ENCODE measurements around the gene RXRG.

The RXRG gene

DNA sequence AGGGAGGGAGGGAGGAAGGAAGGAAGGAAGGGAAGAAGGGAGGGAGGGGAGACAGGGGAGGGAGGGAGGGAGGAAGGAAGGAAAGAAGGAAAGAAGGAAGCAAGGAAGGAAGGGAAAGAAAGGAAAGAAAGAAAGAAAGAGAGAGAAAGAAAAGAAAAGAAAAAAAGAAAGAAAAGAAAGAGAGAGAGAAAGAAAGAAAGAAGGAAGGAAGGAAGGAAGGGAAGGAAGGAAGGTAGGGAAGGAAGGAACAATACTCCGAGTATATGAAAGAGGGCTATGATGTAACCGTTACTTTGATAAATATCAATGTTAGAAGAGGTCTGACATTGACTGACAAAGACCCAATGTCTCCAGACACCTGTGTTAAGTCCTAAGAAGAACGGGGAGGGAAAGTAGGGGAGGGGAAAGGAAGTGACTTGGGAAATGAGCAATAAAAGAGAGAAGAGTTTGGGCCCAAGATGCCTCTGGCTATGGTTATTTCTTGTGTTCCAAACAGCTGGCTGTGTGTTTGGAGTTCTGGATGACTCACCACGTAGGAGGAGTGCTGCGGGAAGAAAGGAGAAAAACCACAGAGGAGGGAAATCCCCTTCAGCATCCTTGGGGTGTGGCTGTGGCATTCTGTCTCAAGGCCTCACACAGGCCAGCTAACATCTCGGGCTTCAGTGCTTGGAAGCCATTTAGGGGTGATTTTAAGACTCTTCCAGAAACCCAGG is 37.0 kb upstream of the RXRG start:
- H2AK5ac ChIP-seq (ENCODE audit: low read depth, low read length), result no peak overlapping the region
- H4K91ac ChIP-seq (ENCODE audit: low read depth, low read length, poor library complexity), result no peak overlapping the region
- DNase-seq (ENCODE audit: low spot score), result peak; percentile 11
- H3K27ac ChIP-seq (replicated peaks; ENCODE audit: low read length), result no peak overlapping the region
- no peak overlapping the region for H3K4me3 ChIP-seq (ENCODE audit: low read length in 2 of 2)
- H4K8ac ChIP-seq (ENCODE audit: low read depth, low read length), result no peak overlapping the region
- H2BK12ac ChIP-seq (ENCODE audit: low read length), result no peak overlapping the region
- H3K36me3 ChIP-seq (replicated peaks in 1 of 2; ENCODE audit: control insufficient read depth in 2 of 2, insufficient read depth in 2 of 2, low read length in 2 of 2), result no peaks in the 10 kb centered on the region
- no peak overlapping the region for H3K18ac ChIP-seq (ENCODE audit: low read length)
- H3K14ac ChIP-seq (ENCODE audit: low read length), result no peak overlapping the region
- H3K23ac ChIP-seq (ENCODE audit: low read depth, low read length, poor library complexity), result no peak overlapping the region
- no peak overlapping the region for H3K4ac ChIP-seq (ENCODE audit: low read length)
- no peak overlapping the region for H3K9ac ChIP-seq (ENCODE audit: low read depth, low read length, poor library complexity)
- H2AFZ ChIP-seq (ENCODE audit: low read length), result no peak overlapping the region
- WGBS, 2 donors (ENCODE audit: extremely low coverage in 2 of 2, insufficient read length in 2 of 2, insufficient replicate concordance in 1 of 2), result no CpG with 5 or more reads among the region's 6 CpGs
- H3K27me3 ChIP-seq (ENCODE audit: control insufficient read depth in 3 of 3, insufficient read depth in 3 of 3, low read depth in 1 of 3, low read length in 3 of 3), result no peaks in the 10 kb centered on the region
- peaks cover 0 to 1% of the 10 kb centered on the region in 2 donors for H3K4me1 ChIP-seq (ENCODE audit: control insufficient read depth in 2 of 2, insufficient read depth in 1 of 2, low read depth in 1 of 2, low read length in 2 of 2)
- no peak overlapping the region for H3K4me2 ChIP-seq (ENCODE audit: insufficient read depth, low read length, poor library complexity, severe bottlenecking)
- no peak overlapping the region for H2BK15ac ChIP-seq (ENCODE audit: low read length)
- no peak overlapping the region for H2BK120ac ChIP-seq (ENCODE audit: low read depth, low read length)
- no peak overlapping the region for H2BK5ac ChIP-seq (ENCODE audit: low read length)
- no peaks in the 10 kb centered on the region for H3K79me1 ChIP-seq (ENCODE audit: low read depth, low read length)
- no peaks in the 10 kb centered on the region for H3K9me3 ChIP-seq (replicated peaks in 1 of 2; ENCODE audit: control insufficient read depth in 2 of 2, insufficient read depth in 1 of 2, low read depth in 1 of 2, low read length in 2 of 2)

DNA sequence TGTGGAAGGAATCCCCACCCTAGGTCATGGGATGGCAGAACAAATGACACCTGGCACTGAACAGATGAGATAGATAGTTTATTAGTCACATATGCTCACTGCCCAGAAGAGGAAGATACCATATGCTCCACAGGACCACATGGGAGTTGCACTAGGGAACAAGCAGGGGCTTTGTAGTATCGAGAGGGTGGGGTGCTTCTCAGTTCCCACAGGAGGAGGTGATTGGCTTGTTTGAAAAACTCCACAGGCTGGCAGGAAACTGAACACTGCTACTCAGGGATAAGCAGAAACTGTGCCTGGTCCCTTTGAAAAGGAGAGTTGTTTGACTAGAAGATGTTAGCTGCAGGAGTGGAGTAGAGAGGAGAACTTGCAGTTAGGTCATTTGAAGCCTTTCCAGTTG is 31.9 kb upstream of the RXRG start:
- H3K14ac ChIP-seq (ENCODE audit: low read length), result no peak overlapping the region
- H2AK5ac ChIP-seq (ENCODE audit: low read depth, low read length), result no peak overlapping the region

DNA sequence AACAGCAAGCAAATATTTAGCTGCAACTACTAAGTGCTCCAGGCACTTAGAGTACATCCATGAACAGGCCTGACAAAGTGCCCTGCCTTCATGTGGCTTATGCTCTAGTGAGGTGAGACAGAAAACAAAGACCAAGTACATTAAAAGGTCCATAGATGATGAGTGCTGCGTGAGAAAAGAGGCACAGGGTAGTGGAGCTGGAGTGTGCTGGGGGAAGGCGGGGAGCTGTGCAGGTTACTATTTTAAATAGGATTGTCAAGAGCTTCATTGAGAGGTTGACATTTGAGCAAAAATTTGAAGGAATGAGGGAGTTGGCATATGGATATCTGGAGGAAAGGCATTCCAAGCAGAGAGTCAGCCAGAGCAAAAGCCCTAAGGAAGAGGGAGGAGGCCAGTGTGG is 29.3 kb upstream of the RXRG start:
- Histone ChIP-seq H3K27me3 (ENCODE audit: control insufficient read depth in 3 of 3, insufficient read depth in 3 of 3, low read depth in 1 of 3, low read length in 3 of 3) (no peaks in the 10 kb centered on the region), H4K91ac (ENCODE audit: low read depth, low read length, poor library complexity) (no peak overlapping the region), H2AK5ac (ENCODE audit: low read depth, low read length) (no peak overlapping the region), H3K4ac (ENCODE audit: low read length) (no peak overlapping the region), H4K8ac (ENCODE audit: low read depth, low read length) (no peak overlapping the region), H2BK5ac (ENCODE audit: low read length) (no peak overlapping the region), H2BK15ac (ENCODE audit: low read length) (no peak overlapping the region), H3K4me1 (ENCODE audit: control insufficient read depth in 2 of 2, insufficient read depth in 1 of 2, low read depth in 1 of 2, low read length in 2 of 2) (no peaks in the 10 kb centered on the region), H2BK120ac (ENCODE audit: low read depth, low read length) (no peak overlapping the region), H3K4me2 (ENCODE audit: insufficient read depth, low read length, poor library complexity, severe bottlenecking) (no peak overlapping the region), H3K36me3 (replicated peaks in 1 of 2; ENCODE audit: control insufficient read depth in 2 of 2, insufficient read depth in 2 of 2, low read length in 2 of 2) (no peaks in the 10 kb centered on the region), H3K18ac (ENCODE audit: low read length) (no peak overlapping the region), H2AFZ (ENCODE audit: low read length) (no peak overlapping the region), H3K4me3 (ENCODE audit: low read length in 2 of 2) (no peak overlapping the region), H3K9me3 (replicated peaks in 1 of 2; ENCODE audit: control insufficient read depth in 2 of 2, insufficient read depth in 1 of 2, low read depth in 1 of 2, low read length in 2 of 2) (no peaks in the 10 kb centered on the region), H3K14ac (ENCODE audit: low read length) (no peak overlapping the region), H3K79me1 (ENCODE audit: low read depth, low read length) (no peaks in the 10 kb centered on the region), H3K9ac (ENCODE audit: low read depth, low read length, poor library complexity) (no peak overlapping the region), H2BK12ac (ENCODE audit: low read length) (no peak overlapping the region), H3K23ac (ENCODE audit: low read depth, low read length, poor library complexity) (no peak overlapping the region), H3K27ac (replicated peaks; ENCODE audit: low read length) (no peak overlapping the region)
- WGBS, 2 donors (ENCODE audit: extremely low coverage in 2 of 2, insufficient read length in 2 of 2, insufficient replicate concordance in 1 of 2), result no CpG with 5 or more reads among the region's 2 CpGs
- no peak for DNase-seq (ENCODE audit: low spot score)

More for the DNA sequence above, 31.9 kb upstream of the RXRG start:
- Histone ChIP-seq H2BK12ac (ENCODE audit: low read length) (no peak overlapping the region), H3K4me1 (ENCODE audit: control insufficient read depth in 2 of 2, insufficient read depth in 1 of 2, low read depth in 1 of 2, low read length in 2 of 2) (no peaks in the 10 kb centered on the region), H2BK5ac (ENCODE audit: low read length) (no peak overlapping the region), H2BK120ac (ENCODE audit: low read depth, low read length) (no peak overlapping the region), H2BK15ac (ENCODE audit: low read length) (no peak overlapping the region), H3K4ac (ENCODE audit: low read length) (no peak overlapping the region), H4K8ac (ENCODE audit: low read depth, low read length) (no peak overlapping the region), H3K18ac (ENCODE audit: low read length) (no peak overlapping the region), H3K23ac (ENCODE audit: low read depth, low read length, poor library complexity) (no peak overlapping the region), H3K4me3 (ENCODE audit: low read length in 2 of 2) (no peak overlapping the region), H3K27me3 (ENCODE audit: control insufficient read depth in 3 of 3, insufficient read depth in 3 of 3, low read depth in 1 of 3, low read length in 3 of 3) (no peaks in the 10 kb centered on the region), H3K36me3 (replicated peaks in 1 of 2; ENCODE audit: control insufficient read depth in 2 of 2, insufficient read depth in 2 of 2, low read length in 2 of 2) (no peaks in the 10 kb centered on the region), H3K27ac (replicated peaks; ENCODE audit: low read length) (no peak overlapping the region), H3K4me2 (ENCODE audit: insufficient read depth, low read length, poor library complexity, severe bottlenecking) (no peak overlapping the region), H3K9ac (ENCODE audit: low read depth, low read length, poor library complexity) (no peak overlapping the region), H3K9me3 (replicated peaks in 1 of 2; ENCODE audit: control insufficient read depth in 2 of 2, insufficient read depth in 1 of 2, low read depth in 1 of 2, low read length in 2 of 2) (no peaks in the 10 kb centered on the region), H2AFZ (ENCODE audit: low read length) (no peak overlapping the region), H3K79me1 (ENCODE audit: low read depth, low read length) (no peaks in the 10 kb centered on the region), H4K91ac (ENCODE audit: low read depth, low read length, poor library complexity) (no peak overlapping the region)
- no peak for DNase-seq (ENCODE audit: low spot score)
- no CpG with 5 or more reads among the region's 1 CpG for WGBS, 2 donors (ENCODE audit: extremely low coverage in 2 of 2, insufficient read length in 2 of 2, insufficient replicate concordance in 1 of 2)

DNA sequence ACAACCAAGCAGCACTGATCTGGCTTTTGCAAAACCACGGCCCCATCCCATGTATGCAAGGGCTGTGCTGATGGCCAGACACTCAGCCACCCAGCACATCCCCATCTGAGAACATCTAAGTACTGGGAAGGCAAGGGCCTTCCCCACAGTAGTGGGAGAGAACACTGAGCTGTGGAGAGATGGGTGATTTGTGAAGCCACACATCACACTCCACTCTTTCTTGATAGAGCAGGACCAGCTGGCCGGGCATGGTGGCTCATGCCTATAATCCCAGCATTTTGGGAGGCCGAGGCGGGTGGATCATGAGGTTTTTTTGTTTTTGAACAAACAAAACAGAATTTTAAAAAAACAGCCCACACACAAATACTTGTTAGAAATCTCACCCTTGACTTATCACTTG is 28.2 kb upstream of the RXRG start:
- DNase-seq (ENCODE audit: low spot score), result no peak
- Histone ChIP-seq H3K36me3 (replicated peaks in 1 of 2; ENCODE audit: control insufficient read depth in 2 of 2, insufficient read depth in 2 of 2, low read length in 2 of 2) (no peaks in the 10 kb centered on the region), H2AFZ (ENCODE audit: low read length) (no peak overlapping the region), H3K4ac (ENCODE audit: low read length) (no peak overlapping the region), H3K27ac (replicated peaks; ENCODE audit: low read length) (no peak overlapping the region), H4K8ac (ENCODE audit: low read depth, low read length) (no peak overlapping the region), H3K9ac (ENCODE audit: low read depth, low read length, poor library complexity) (no peak overlapping the region), H3K14ac (ENCODE audit: low read length) (no peak overlapping the region), H4K91ac (ENCODE audit: low read depth, low read length, poor library complexity) (no peak overlapping the region), H3K23ac (ENCODE audit: low read depth, low read length, poor library complexity) (no peak overlapping the region), H3K27me3 (ENCODE audit: control insufficient read depth in 3 of 3, insufficient read depth in 3 of 3, low read depth in 1 of 3, low read length in 3 of 3) (no peaks in the 10 kb centered on the region), H3K4me3 (ENCODE audit: low read length in 2 of 2) (no peak overlapping the region), H3K4me2 (ENCODE audit: insufficient read depth, low read length, poor library complexity, severe bottlenecking) (no peak overlapping the region), H3K79me1 (ENCODE audit: low read depth, low read length) (no peaks in the 10 kb centered on the region), H2BK12ac (ENCODE audit: low read length) (no peak overlapping the region), H2BK120ac (ENCODE audit: low read depth, low read length) (no peak overlapping the region), H2BK15ac (ENCODE audit: low read length) (no peak overlapping the region), H3K9me3 (replicated peaks in 1 of 2; ENCODE audit: control insufficient read depth in 2 of 2, insufficient read depth in 1 of 2, low read depth in 1 of 2, low read length in 2 of 2) (no peaks in the 10 kb centered on the region), H3K4me1 (ENCODE audit: control insufficient read depth in 2 of 2, insufficient read depth in 1 of 2, low read depth in 1 of 2, low read length in 2 of 2) (no peaks in the 10 kb centered on the region), H2BK5ac (ENCODE audit: low read length) (no peak overlapping the region), H3K18ac (ENCODE audit: low read length) (no peak overlapping the region), H2AK5ac (ENCODE audit: low read depth, low read length) (no peak overlapping the region)
- no CpG with 5 or more reads among the region's 4 CpGs for WGBS, 2 donors (ENCODE audit: extremely low coverage in 2 of 2, insufficient read length in 2 of 2, insufficient replicate concordance in 1 of 2)
